Measurements from ENCODE around the gene SRCIN1.

Gene SRCIN1

DNA sequence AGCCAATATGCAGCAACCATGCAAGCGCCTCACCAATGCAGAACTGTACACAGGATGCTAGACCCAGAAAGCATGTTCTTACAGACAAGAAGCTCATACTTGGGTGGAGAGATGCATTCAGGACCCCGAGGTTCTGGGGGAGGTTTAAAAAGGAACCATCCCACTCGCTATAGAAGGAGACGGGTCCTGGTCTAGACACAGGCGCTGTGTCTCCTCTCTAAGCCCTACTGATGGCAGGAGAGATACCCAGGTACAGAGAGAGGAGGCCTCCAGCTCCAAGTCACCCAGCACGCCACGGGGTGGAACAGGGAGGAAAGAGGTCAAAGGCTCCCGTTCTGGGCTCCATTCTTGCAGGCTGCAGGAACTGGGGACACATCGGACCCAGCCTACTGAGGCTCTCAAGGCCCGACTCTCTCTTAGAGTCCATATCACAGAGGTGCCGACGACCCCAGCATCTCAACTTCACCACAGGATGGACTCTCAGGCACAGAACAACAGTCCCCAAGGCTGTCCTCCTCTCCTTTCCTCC lies 28.0 kb downstream of the SRCIN1 start:
- DNase-seq: no peak

DNA sequence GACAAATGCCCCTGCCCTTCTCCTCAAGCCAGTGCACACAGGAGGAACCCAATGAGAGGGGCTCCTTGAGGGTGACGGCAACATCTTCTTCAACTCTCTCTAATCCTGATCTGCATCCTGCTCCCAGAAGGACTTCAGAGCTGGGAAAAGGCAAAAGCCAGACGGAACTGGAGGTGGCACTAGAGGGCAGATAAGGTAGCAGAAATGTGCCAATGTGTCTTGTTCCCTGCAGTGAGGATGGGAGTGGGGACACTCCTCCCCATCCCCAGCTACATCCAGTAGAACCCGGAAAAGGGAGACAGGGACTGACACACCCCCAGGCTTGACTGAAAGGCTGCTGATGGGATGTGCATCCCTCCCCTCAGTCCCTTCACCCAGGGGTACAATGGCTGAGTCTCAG lies 28.5 kb downstream of the SRCIN1 start:
- no peak for DNase-seq

- no peak for DNase-seq
Measured at GRCh38 chr17:38575781-38576180, 30.0 kb downstream of the SRCIN1 start.

- no peak for DNase-seq
Measured at GRCh38 chr17:38574712-38575111, 31.0 kb downstream of the SRCIN1 start.

DNA sequence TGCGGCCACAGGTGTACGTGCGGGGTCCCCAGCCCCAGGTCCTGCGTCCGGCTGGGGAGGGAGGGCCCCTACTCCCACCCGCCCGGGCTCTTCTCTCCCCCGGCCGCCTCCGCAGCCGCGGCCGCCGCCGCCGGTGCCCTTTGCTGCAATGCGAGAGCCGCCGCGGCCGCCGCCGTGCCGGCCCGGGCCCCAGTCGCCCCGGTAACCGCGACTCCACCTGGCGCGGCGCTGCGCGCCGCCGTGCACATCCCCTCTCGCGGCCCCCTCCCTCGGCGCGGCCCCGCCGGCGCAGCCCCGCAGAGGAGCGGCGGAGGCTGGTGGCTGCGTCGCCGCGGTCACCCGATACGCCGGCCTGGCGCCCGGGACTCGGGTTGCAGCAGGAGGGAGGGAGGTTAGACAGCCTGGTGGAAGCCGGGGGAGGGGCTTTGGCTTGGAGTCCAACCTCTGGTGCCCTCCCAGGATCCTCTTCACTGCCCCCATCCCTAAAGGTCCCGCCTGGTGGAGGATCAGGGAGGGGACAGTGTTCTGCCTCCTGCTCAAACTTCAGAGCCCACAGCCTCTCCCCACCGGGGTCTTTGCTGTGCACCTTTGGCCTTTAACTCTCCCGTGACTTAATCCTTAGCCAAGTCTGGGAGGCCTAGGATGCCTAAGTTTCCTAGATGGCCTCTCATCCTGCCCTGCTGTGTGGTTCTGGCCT lies 32.9 kb downstream of the SRCIN1 start:
- DNase-seq: no peak

DNA sequence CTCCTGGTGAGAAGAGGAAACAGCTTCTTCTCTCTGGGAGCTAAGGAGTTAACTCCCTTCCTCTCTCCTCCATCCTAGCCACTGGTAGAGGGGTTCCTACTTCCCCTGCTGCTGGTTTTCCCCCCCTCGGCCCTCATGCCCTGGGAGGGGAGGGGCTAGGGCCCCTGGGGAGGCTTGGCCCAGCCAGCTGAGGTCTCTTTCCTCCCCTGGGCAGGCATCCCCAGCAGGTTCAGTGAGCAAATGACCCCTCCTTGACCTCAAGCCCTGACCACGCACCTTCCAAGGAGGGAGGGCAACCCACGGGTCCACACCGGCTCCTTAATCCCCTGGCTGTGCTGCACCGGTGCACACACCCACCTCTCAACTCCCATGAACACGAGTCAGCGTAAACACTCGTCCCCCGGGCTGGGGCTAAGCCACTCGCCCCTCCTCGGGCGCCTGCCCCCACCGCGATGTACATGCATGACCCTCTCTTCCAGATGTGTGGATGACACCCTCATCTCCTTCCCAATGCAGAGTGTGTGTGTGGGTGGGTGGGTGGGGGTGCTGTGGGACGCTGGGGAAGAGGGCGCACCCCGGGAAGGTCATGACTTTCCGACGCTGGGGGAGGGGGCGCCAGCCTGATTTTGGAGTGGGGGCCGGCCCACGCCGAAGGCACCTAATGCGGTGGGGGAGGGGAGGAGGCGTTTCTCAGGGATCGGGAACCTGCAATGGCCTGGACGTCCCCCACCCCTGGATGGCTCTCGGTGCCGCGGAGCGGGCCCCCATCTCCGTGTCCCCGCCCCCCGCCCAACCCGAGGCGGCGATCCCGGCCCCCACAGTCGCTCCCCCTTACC lies 33.7 kb downstream of the SRCIN1 start:
- no peak for DNase-seq

DNA sequence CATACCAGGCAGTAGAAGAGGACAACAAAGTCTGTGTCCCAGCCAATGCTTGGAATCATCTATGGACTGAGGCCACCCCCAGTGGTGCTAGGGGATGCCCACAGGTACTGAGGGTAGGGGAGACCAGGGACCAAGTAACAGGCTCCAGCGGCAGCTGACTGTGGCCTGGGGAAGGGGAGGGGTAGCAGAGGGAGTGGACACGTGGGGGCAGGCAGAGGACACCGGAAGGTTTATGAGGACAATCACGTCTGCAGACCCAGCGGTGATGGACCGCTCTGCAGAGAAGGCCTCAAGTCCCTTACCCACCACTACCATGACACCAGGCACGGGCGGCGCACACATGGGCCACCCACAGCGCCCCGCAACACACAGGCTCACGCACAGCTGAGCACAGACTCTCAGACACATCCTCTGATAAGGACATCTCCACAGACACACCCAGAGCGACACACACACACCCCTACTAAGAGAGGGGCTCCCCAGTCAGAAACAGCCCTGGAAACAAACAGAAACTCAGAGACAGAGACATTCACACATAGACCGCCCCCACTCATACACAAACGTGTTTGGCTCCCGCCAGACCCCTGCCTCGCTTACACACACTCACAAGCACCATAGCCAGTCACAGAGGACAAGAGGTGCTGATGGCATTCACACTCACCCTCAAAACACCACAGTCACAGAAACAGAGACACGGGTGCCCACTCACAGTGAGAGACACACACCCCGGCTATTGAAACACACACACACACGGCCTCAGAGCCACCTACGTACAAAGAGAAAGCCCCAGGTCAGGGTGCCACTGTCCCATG lies 35.8 kb downstream of the SRCIN1 start:
- DNase-seq: no peak

DNA sequence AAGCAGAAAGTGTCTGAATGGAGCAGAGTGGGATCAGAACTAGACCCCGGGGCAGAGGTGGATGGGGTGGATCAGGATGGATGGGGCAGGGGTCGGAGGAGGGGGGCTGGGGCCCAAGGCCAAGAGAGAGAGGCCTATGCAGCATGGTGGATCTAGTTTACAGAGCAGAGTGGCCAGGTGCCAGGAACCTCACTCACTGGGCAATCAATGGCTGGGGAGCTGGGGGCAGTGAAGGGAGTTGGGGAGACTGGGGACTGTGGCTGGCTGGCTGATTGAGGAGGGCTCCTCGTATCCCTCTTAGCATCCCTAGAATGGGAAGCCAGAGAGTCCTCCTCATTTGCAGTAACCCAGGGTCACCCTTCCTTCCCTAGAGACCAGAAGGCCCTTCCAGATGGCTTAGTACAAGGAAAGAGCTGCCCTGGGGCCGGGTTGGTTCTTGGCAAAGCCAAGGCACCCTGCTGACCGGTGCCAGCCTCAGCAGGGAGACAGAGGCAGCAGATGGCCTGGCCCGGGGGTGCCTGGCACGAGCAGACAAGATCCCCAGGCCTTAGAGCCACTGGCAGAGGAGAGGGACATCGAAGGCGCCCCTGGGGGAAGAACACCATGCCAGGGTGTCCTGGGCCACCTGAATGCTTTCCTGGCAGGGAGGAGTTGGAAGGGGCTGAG lies 36.8 kb downstream of the SRCIN1 start:
- no peak for DNase-seq

- no peak for DNase-seq
Measured at GRCh38 chr17:38568274-38568673, 37.5 kb downstream of the SRCIN1 start.

DNA sequence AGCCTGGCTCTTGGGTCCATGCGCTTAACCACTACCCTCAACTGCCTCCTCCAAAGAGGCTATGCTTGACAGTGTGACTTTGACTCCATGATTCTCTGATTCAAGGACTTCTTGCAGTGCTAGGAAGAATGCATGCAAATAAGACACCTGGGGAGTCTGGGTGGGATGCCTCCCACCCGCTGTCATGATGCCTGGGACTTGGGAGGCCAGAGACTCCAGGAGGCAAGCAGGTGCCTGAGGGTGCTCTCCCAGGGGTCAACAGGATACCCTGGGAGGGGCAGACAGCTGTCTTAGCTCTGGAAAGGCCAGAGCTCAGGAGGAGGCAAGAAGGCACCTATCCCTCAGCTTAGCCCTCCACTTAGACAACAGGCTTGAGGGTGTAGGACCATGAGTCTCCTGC lies 38.4 kb downstream of the SRCIN1 start:
- no peak for DNase-seq

GRCh38 chr17:38566666-38567031 lies 39.1 kb downstream of the SRCIN1 start:
- no peak for DNase-seq

DNA sequence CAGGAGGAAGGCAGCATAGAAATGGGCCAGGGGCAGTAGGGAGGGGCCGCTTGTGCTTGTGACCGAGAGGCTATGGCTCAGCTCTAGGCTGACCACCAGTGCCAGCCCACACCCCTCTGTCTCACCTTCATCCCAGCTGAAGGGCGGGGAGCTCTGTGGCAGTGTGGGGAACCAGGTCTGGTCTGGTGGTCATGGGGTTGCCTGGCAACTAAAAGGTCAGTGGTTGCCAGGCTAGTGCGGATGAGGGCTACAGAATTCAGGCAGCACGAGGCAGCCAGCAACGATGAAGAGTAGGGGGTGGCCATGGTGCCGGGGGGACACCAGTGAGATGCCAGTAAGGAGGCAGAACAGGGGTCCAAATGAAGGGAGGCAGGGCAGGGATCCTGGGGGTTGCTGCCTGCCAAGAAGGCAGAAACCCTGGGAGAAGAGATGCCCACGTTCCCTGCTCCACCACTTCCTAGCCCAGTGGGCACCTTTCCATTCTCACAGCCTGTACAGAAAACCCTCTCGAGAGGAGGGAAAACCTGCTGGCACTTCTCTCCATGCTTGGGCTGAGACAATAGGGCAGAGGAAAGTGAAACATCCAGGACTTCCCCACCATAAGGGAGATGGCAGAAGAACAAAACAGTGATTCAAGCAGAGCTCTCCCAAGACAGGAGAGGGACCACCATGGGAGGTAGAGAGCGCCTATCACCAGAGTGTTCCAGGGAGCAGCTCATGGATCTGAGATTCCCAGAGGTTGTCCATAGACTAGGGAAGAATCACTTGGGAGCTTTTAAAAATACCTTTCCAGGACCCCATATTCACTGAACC lies 39.7 kb downstream of the SRCIN1 start:
- DNase-seq: no peak

GRCh38 chr17:38564869-38565268 lies 40.9 kb downstream of the SRCIN1 start:
- no peak for DNase-seq

- DNase-seq: no peak
Measured at GRCh38 chr17:38564254-38564837, 41.4 kb downstream of the SRCIN1 start.

DNA sequence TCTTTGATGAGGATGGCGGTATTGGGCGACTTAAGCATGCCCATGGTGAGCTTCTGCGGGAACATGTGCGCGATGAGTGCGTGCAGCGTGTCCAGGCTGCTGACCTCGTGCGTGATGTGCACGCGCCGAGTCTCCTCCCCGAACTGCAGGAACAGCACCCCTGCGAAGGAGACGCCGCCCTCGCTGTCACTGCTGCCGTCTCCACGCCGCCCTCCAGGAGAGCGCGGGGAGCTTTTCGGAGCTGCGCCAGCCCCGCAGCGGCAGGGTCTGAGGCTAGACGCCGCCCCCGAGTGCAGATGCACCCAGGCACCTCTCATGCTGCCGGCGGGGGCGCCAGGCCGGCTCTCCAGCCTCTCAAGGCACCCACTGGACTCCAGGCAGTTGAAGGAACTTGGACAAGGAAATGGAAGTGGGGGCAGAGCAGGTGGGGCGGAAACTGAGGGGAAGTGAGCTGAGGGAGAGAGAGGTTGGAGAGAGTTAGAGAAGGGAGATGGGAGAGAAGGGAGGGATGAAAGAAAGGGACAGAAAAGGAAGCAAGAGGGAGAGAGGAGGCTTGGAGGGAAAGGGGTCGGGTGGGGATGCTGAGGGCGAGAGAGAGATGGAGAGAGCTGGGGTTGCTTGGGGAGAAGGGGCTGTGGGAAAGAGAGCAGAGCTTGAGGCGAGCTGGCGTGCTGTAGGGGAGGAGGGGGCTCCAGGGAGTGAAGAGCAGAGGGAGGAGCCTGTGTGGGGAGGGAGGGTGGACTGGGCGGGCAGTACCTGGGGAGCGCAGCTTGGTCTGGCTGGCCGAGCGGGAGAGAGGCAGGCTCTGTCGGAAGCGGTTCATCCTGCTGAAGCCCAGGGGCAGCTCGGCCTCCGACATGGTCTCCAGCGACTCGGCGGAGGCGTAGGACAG lies 42.1 kb downstream of the SRCIN1 start:
- no peak for DNase-seq

GRCh38 chr17:38562903-38563302 lies 42.8 kb downstream of the SRCIN1 start:
- DNase-seq: no peak

- DNase-seq: no peak
Measured at GRCh38 chr17:38562215-38562569, 43.6 kb downstream of the SRCIN1 start.

- no peak for DNase-seq
Measured at GRCh38 chr17:38561416-38562214, 44.1 kb downstream of the SRCIN1 start.

DNA sequence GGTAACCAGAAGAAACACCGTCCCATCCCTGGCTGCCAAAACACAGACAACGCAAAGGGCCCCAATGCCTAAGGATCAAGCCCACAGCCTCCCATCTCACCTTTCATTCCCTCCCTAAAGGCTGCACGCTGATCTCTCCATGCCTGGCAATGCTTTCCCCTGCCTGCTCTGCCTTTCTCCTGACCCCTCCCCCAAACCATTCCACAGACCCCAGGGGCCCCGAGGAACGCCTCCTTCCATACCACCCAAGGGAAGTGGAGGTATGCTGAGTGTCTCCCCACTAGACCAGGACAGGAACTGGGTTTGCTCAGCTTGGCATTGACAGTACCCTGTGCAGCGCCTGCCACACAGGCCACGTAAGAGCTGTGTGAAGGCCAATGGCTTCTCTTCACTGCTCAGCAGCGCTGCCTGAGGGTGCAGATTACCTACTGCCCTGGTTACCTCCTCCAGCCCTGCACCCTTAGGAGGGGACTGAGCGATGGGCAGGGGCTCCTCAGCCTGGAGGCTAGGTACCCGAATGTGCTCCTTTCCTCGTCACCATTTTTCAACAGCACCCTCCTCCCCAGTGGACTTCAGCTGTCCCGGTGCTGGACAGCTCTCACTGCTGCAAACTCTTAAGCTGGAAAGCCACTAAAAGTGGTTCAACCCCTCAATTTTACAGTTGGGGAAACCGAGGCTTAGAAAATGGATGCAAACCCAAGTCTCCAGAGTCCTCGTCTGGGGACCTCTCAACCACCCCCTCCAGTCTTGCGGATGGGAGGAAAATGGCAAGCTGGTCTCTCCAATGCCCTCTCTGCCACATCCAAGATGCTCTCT lies 45.0 kb downstream of the SRCIN1 start:
- no peak for DNase-seq

All from NCI-H1694 (cell line).